UCSD-AML1 (cell line): ENCODE results near the gene SPG7.

ENCODE experiments used
- DNase-seq: peaks from one replicate; lab custom pipeline; 2025; ENCODE audit not compliant: unreplicated experiment; lab: John Stamatoyannopoulos, UW

SPG7 gene

GRCh38 chr16:89511374-89511773 is 3.2 kb downstream of the SPG7 start:
- no peak for DNase-seq

- no peak for DNase-seq
These were observed 4.2 kb downstream of the SPG7 start for GRCh38 chr16:89512453-89512852.

GRCh38 chr16:89517128-89517527 is 8.9 kb downstream of the SPG7 start:
- DNase-seq: no peak

GRCh38 chr16:89519881-89520280 is 11.7 kb downstream of the SPG7 start:
- DNase-seq: no peak

- DNase-seq: no peak
These were observed 14.1 kb downstream of the SPG7 start for GRCh38 chr16:89522287-89522686.

GRCh38 chr16:89523680-89524344 is 15.6 kb downstream of the SPG7 start:
- DNase-seq: no peak

- no peak for DNase-seq
These were observed 17.1 kb downstream of the SPG7 start for GRCh38 chr16:89525146-89525913.

- DNase-seq: no peak
These were observed 20.9 kb downstream of the SPG7 start for GRCh38 chr16:89529097-89529496.

GRCh38 chr16:89530401-89531381 is 22.5 kb downstream of the SPG7 start:
- no peak for DNase-seq

GRCh38 chr16:89531821-89532526 is 23.8 kb downstream of the SPG7 start:
- no peak for DNase-seq

GRCh38 chr16:89534252-89534756 is 26.1 kb downstream of the SPG7 start:
- DNase-seq: peak; percentile 43

- DNase-seq: no peak
These were observed 28.2 kb downstream of the SPG7 start for GRCh38 chr16:89536371-89536770.

GRCh38 chr16:89536886-89537548 is 28.8 kb downstream of the SPG7 start:
- no peak for DNase-seq

GRCh38 chr16:89537549-89537925 is 29.3 kb downstream of the SPG7 start:
- no peak for DNase-seq

- no peak for DNase-seq
These were observed 30.1 kb downstream of the SPG7 start for GRCh38 chr16:89538286-89538685.

GRCh38 chr16:89540557-89540956 is 32.4 kb downstream of the SPG7 start:
- DNase-seq: no peak

GRCh38 chr16:89541792-89542191 is 33.6 kb downstream of the SPG7 start:
- DNase-seq: no peak

- no peak for DNase-seq
These were observed 35.9 kb downstream of the SPG7 start for GRCh38 chr16:89544113-89544512.

GRCh38 chr16:89544713-89545043 is 36.5 kb downstream of the SPG7 start:
- no peak for DNase-seq
